H9 (cell line): Measurements from ENCODE around the gene SMAD7. TPM values are rescaled to one million over a fixed set of nuclear protein-coding genes. Genes with fewer than 3 reads are reported as not detected.

Source experiments
- DNase-seq: peaks from one replicate; pipeline ENCODE4 v3.0.0-alpha.2; 2017
- H2AFZ ChIP-seq: one replicate; pipeline ENCODE4 v1.6.1; 2013; ENCODE audit warnings: mild to moderate bottlenecking, low read length, control low read depth, moderate library complexity
- H2AK5ac ChIP-seq: 2 replicates; pipeline ENCODE4 v1.6.1; 2013; ENCODE audit warnings: low read length, control low read depth, mixed read lengths; ENCODE audit not compliant: insufficient read length
- H2BK120ac ChIP-seq: one replicate; pipeline ENCODE4 v1.6.1; 2013; ENCODE audit warnings: low read depth, mild to moderate bottlenecking, low read length, control low read depth, inconsistent platforms; ENCODE audit not compliant: poor library complexity, severe bottlenecking
- H2BK12ac ChIP-seq: 2 replicates; pipeline ENCODE4 v1.6.1; 2013; ENCODE audit warnings: low read length, control low read depth, mixed read lengths, low read depth; ENCODE audit not compliant: insufficient read length
- H2BK15ac ChIP-seq: 2 replicates; pipeline ENCODE4 v1.6.1; 2013; ENCODE audit warnings: low read depth, low read length, control low read depth
- H2BK20ac ChIP-seq: one replicate; pipeline ENCODE4 v1.6.1; 2013; ENCODE audit warnings: low read depth, mild to moderate bottlenecking, low read length, control low read depth, inconsistent platforms; ENCODE audit not compliant: poor library complexity, severe bottlenecking
- H2BK5ac ChIP-seq: 2 replicates; pipeline ENCODE4 v1.6.1; 2013; ENCODE audit warnings: low read length, control low read depth, mixed read lengths; ENCODE audit not compliant: insufficient read length
- H3K14ac ChIP-seq: 2 replicates; pipeline ENCODE4 v1.6.1; 2013; ENCODE audit warnings: low read length, control low read depth; ENCODE audit not compliant: insufficient read depth
- H3K18ac ChIP-seq: 2 replicates; pipeline ENCODE4 v1.6.1; 2013; ENCODE audit warnings: low read depth, mild to moderate bottlenecking, mixed read lengths, low read length, control low read depth; ENCODE audit not compliant: insufficient read length
- H3K23ac ChIP-seq: 2 replicates; pipeline ENCODE4 v1.6.1; 2013; ENCODE audit warnings: low read length, control low read depth, mixed read lengths, low read depth; ENCODE audit not compliant: insufficient read length
- H3K23me2 ChIP-seq: 2 replicates; pipeline ENCODE4 v1.6.1; 2013; ENCODE audit warnings: low read depth, mild to moderate bottlenecking, mixed read lengths, low read length, control low read depth; ENCODE audit not compliant: insufficient read length, poor library complexity, severe bottlenecking
- H3K27ac ChIP-seq: 2 replicates; pipeline ENCODE4 v1.5.1; 2013; ENCODE audit warnings: low read length, control low read depth, mixed read lengths, low read depth; ENCODE audit not compliant: insufficient read length
- H3K27me3 ChIP-seq: 2 replicates; pipeline ENCODE4 v1.6.1; 2013; ENCODE audit warnings: low read length, control low read depth, inconsistent platforms; ENCODE audit not compliant: insufficient read depth
- H3K4ac ChIP-seq: 2 replicates; pipeline ENCODE4 v1.6.1; 2013; ENCODE audit warnings: low read depth, mild to moderate bottlenecking, control low read depth, inconsistent platforms, low read length, moderate library complexity
- H3K4me1 ChIP-seq: 2 replicates; pipeline ENCODE4 v1.6.1; 2013; ENCODE audit warnings: low read length, control low read depth, inconsistent platforms; ENCODE audit not compliant: insufficient read depth
- H3K4me2 ChIP-seq: 2 replicates; pipeline ENCODE4 v1.6.1; 2013; ENCODE audit warnings: low read length, control low read depth, mixed read lengths; ENCODE audit not compliant: insufficient read length, insufficient read depth
- H3K56ac ChIP-seq: 2 replicates; pipeline ENCODE4 v1.6.1; 2013; ENCODE audit warnings: low read depth, mild to moderate bottlenecking, mixed read lengths, low read length, control low read depth; ENCODE audit not compliant: insufficient read length
- H3K79me1 ChIP-seq: 2 replicates; pipeline ENCODE4 v1.6.1; 2013; ENCODE audit warnings: low read depth, mild to moderate bottlenecking, moderate library complexity, low read length, control low read depth, inconsistent platforms; ENCODE audit not compliant: insufficient read depth, poor library complexity, severe bottlenecking
- H3K79me2 ChIP-seq: 2 replicates; pipeline ENCODE4 v1.6.1; 2013; ENCODE audit warnings: low read length, control low read depth, inconsistent platforms; ENCODE audit not compliant: insufficient read depth
- H3K9ac ChIP-seq: 2 replicates; pipeline ENCODE4 v1.6.1; 2013; ENCODE audit warnings: low read length, control low read depth, mixed read lengths; ENCODE audit not compliant: insufficient read length; ENCODE audit errors: extremely low read depth
- H3K9me3 ChIP-seq: one replicate; pipeline ENCODE4 v1.6.1; 2013; ENCODE audit warnings: low read depth, low read length, inconsistent platforms; ENCODE audit not compliant: control insufficient read depth
- H3T11ph ChIP-seq: one replicate; pipeline ENCODE4 v1.6.1; 2013; ENCODE audit warnings: mild to moderate bottlenecking, low read length, control low read depth, inconsistent platforms
- H4K20me1 ChIP-seq: one replicate; pipeline ENCODE4 v1.6.1; 2013; ENCODE audit not compliant: control insufficient read depth, insufficient read length, insufficient read depth
- H4K5ac ChIP-seq: 2 replicates; pipeline ENCODE4 v1.6.1; 2013; ENCODE audit warnings: low read depth, mild to moderate bottlenecking, mixed read lengths, low read length, control low read depth; ENCODE audit not compliant: insufficient read length
- H4K8ac ChIP-seq: replicated peaks from 2 replicates; pipeline ENCODE4 v1.6.1; 2013; ENCODE audit warnings: low read length, control low read depth, mixed read lengths, low read depth; ENCODE audit not compliant: insufficient read length
- H4K91ac ChIP-seq: 2 replicates; pipeline ENCODE4 v1.6.1; 2013; ENCODE audit warnings: low read depth, mild to moderate bottlenecking, moderate library complexity, mixed read lengths, low read length, control low read depth; ENCODE audit not compliant: insufficient read length
- H3K27ac Mint-ChIP-seq, 3 experiments: 2 replicates in 2 of 3; 3 replicates in 1 of 3; pipeline ENCODE4 v1.8.0; 2020 to 2021; ENCODE audit warnings: mixed read lengths in 3 of 3, mild to moderate bottlenecking in 1 of 3, moderate library complexity in 1 of 3
- H3K27me3 Mint-ChIP-seq: 2 replicates; pipeline ENCODE4 v1.8.0; 2021; ENCODE audit warnings: low read depth, mild to moderate bottlenecking, moderate library complexity, mixed read lengths
- H3K36me3 Mint-ChIP-seq, 3 experiments: 2 replicates in 2 of 3; 3 replicates in 1 of 3; pipeline ENCODE4 v1.8.0; 2020 to 2021; ENCODE audit warnings: low read depth in 3 of 3, mixed read lengths in 3 of 3; ENCODE audit not compliant: insufficient read depth in 1 of 3
- H3K4me1 Mint-ChIP-seq, 2 experiments: 2 replicates each; pipeline ENCODE4 v1.8.0; 2020; ENCODE audit warnings: mixed read lengths in 2 of 2
- H3K4me3 Mint-ChIP-seq, 2 experiments: 2 replicates in 1 of 2; 3 replicates in 1 of 2; pipeline ENCODE4 v1.8.0; 2020 to 2021; ENCODE audit warnings: mild to moderate bottlenecking in 2 of 2, mixed read lengths in 2 of 2, moderate library complexity in 1 of 2
- H3K9me3 Mint-ChIP-seq, 2 experiments: 2 replicates in 1 of 2; 3 replicates in 1 of 2; pipeline ENCODE4 v1.8.0; 2020; ENCODE audit warnings: mild to moderate bottlenecking in 2 of 2, mixed read lengths in 2 of 2, moderate library complexity in 1 of 2
- WGBS: extraction: QIAGEN DNeasy Blood & Tissue Kit; methylation state at CpG from one replicate; pipeline ENCODE4 v1.1.7; 2013; ENCODE audit warnings: missing lambda C conversion rate, low lambda C conversion rate, mixed read lengths; ENCODE audit not compliant: insufficient read length; ENCODE audit errors: extremely low coverage; 5-methylcytosine and 5-hydroxymethylcytosine counted together
- total RNA-seq: library from RNA; stranded (reverse); gene quantifications from 2 replicates; pipeline ENCODE4 v1.2.1, GENCODE V29; 2021
- TF ChIP-seq, protein P1 (sequence below): fragments of 200-600 bp; sonication (generic); conservative IDR thresholded peaks from 3 replicates; pipeline ENCODE4 v1.8.0; 2021; ENCODE audit warnings: antibody characterized with exemption, mild to moderate bottlenecking

The SMAD7 gene
- total RNA-seq, 1 experiment from 2014 or later, result 27.7 TPM

DNA sequence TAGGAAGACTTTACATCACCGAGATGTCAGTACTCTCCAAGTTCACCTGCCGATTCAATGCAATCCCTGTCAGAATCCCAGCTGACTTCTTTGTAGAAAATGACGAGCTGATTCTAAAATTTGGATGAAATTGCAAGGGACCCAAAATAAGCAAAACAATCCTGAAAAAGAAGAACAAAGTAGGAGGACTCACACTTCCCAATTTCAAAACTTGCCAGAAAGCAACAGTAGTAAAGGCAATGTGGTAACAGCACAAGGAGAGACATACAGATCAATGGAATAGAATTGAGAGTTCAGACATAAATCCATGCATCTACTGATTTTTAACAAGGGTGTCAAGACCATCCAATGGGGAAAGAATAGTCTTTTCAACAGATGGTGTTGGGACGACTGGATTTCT, 52.2 kb downstream of the SMAD7 start:
- no peak overlapping the region for H3K27ac ChIP-seq
- no peak overlapping the region for H3K4ac ChIP-seq
- no peak overlapping the region for H2BK5ac ChIP-seq
- no peak overlapping the region for H3K23ac ChIP-seq
- no peaks in the 10 kb centered on the region for H3K4me1 ChIP-seq
- H4K5ac ChIP-seq, result no peak overlapping the region
- Mint-ChIP-seq H3K27ac (no peak overlapping the region), H3K36me3 (no peaks in the 10 kb centered on the region), H3K9me3 (peaks cover 0 to 3% of the 10 kb centered on the region in 2 experiments; a peak in 2 of 5 replicates), H3K4me1 (peaks cover 6 to 13% of the 10 kb centered on the region in 2 experiments), H3K4me3 (no peak overlapping the region), H3K27me3 (no peaks in the 10 kb centered on the region)
- H2BK15ac ChIP-seq, result no peak overlapping the region
- no peaks in the 10 kb centered on the region for H3K9me3 ChIP-seq
- H3K23me2 ChIP-seq, result no peaks in the 10 kb centered on the region
- no peak overlapping the region for H4K8ac ChIP-seq
- no peak overlapping the region for H2BK12ac ChIP-seq
- no peaks in the 10 kb centered on the region for H3K27me3 ChIP-seq
- no peak overlapping the region for H2AFZ ChIP-seq
- H3K79me2 ChIP-seq, result no peaks in the 10 kb centered on the region
- no peak overlapping the region for H2AK5ac ChIP-seq
- no peak overlapping the region for H2BK20ac ChIP-seq
- no CpG with 5 or more reads among the region's 4 CpGs for WGBS
- no peak overlapping the region for H3K14ac ChIP-seq
- H3K56ac ChIP-seq, result no peak overlapping the region
- H3K9ac ChIP-seq, result no peak overlapping the region
- TF ChIP-seq, protein P1, sequence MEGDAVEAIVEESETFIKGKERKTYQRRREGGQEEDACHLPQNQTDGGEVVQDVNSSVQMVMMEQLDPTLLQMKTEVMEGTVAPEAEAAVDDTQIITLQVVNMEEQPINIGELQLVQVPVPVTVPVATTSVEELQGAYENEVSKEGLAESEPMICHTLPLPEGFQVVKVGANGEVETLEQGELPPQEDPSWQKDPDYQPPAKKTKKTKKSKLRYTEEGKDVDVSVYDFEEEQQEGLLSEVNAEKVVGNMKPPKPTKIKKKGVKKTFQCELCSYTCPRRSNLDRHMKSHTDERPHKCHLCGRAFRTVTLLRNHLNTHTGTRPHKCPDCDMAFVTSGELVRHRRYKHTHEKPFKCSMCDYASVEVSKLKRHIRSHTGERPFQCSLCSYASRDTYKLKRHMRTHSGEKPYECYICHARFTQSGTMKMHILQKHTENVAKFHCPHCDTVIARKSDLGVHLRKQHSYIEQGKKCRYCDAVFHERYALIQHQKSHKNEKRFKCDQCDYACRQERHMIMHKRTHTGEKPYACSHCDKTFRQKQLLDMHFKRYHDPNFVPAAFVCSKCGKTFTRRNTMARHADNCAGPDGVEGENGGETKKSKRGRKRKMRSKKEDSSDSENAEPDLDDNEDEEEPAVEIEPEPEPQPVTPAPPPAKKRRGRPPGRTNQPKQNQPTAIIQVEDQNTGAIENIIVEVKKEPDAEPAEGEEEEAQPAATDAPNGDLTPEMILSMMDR, result no peak
- H3K79me1 ChIP-seq, result no peaks in the 10 kb centered on the region
- H3T11ph ChIP-seq, result no peak overlapping the region
- no peaks in the 10 kb centered on the region for H4K20me1 ChIP-seq
- no peak overlapping the region for H3K4me2 ChIP-seq
- DNase-seq, result no peak
- H4K91ac ChIP-seq, result no peak overlapping the region
- H3K18ac ChIP-seq, result no peak overlapping the region
- H2BK120ac ChIP-seq, result no peak overlapping the region
